Activated T-cell treated with anti-CD3 and anti-CD28 coated beads, Interleukin-2, amount 50 U/mL, for 24 hours (primary cell): Measurements from ENCODE around the gene MKRN1.
"Not testable (repeated sequence)": the region's sequence is repeated elsewhere in the genome, so short reads cannot be mapped to it uniquely, and the experiment has no call there.

Source experiments
- DNase-seq: peaks from one replicate; pipeline ENCODE4 v3.0.0-alpha.2; 2020
- H3K27ac Mint-ChIP-seq: 2 replicates; pipeline ENCODE4 v1.8.0; 2020; ENCODE audit warnings: mild to moderate bottlenecking, mixed read lengths
- H3K27me3 Mint-ChIP-seq: 2 replicates; pipeline ENCODE4 v1.8.0; 2020; ENCODE audit warnings: mixed read lengths
- H3K36me3 Mint-ChIP-seq: 2 replicates; pipeline ENCODE4 v1.8.0; 2020; ENCODE audit warnings: low read depth, mixed read lengths
- H3K4me1 Mint-ChIP-seq: 2 replicates; pipeline ENCODE4 v1.8.0; 2020; ENCODE audit warnings: low read depth, mixed read lengths
- H3K4me3 Mint-ChIP-seq: 2 replicates; pipeline ENCODE4 v1.8.0; 2020; ENCODE audit warnings: mild to moderate bottlenecking, moderate library complexity, mixed read lengths
- H3K9me3 Mint-ChIP-seq: 2 replicates; pipeline ENCODE4 v1.8.0; 2020; ENCODE audit warnings: mixed read lengths

MKRN1 gene

GRCh38 chr7:140458201-140458600 is 21.1 kb downstream of the MKRN1 start:
- Mint-ChIP-seq H3K4me3 (no peak overlapping the region), H3K4me1 (peaks cover 28% of the 10 kb centered on the region), H3K9me3 (no peaks in the 10 kb centered on the region), H3K27me3 (no peaks in the 10 kb centered on the region), H3K27ac (peak overlapping the region; percentile 30), H3K36me3 (peaks cover 85% of the 10 kb centered on the region)
- DNase-seq = no peak

GRCh38 chr7:140456551-140457051 is 22.7 kb downstream of the MKRN1 start:
- Mint-ChIP-seq H3K4me1 (peaks cover 28% of the 10 kb centered on the region), H3K9me3 (no peaks in the 10 kb centered on the region), H3K27me3 (no peaks in the 10 kb centered on the region), H3K36me3 (peaks cover 89% of the 10 kb centered on the region), H3K4me3 (no peak overlapping the region), H3K27ac (peak overlapping the region; percentile 69)
- DNase-seq = no peak

GRCh38 chr7:140455743-140456142 is 23.6 kb downstream of the MKRN1 start:
- H3K4me3 Mint-ChIP-seq = no peak overlapping the region
- H3K4me1 Mint-ChIP-seq = peaks cover 36% of the 10 kb centered on the region
- peak overlapping the region; percentile 53 for H3K27ac Mint-ChIP-seq
- DNase-seq = no peak
- H3K36me3 Mint-ChIP-seq = peaks cover 81% of the 10 kb centered on the region
- no peaks in the 10 kb centered on the region for H3K27me3 Mint-ChIP-seq
- H3K9me3 Mint-ChIP-seq = no peaks in the 10 kb centered on the region

GRCh38 chr7:140454657-140455015 is 24.7 kb downstream of the MKRN1 start:
- Mint-ChIP-seq H3K4me1 (peaks cover 42% of the 10 kb centered on the region), H3K36me3 (peaks cover 72% of the 10 kb centered on the region), H3K4me3 (no peak overlapping the region), H3K27me3 (no peaks in the 10 kb centered on the region), H3K27ac (peak overlapping the region; percentile 83), H3K9me3 (no peaks in the 10 kb centered on the region)
- no peak for DNase-seq

- peaks cover 42% of the 10 kb centered on the region for H3K4me1 Mint-ChIP-seq
- DNase-seq, H3K27me3 Mint-ChIP-seq, H3K9me3 Mint-ChIP-seq, H3K4me3 Mint-ChIP-seq: not testable (repeated sequence)
- peaks cover 66% of the 10 kb centered on the region for H3K36me3 Mint-ChIP-seq
- peak overlapping the region; percentile 83 for H3K27ac Mint-ChIP-seq
Observed at GRCh38 chr7:140453785-140454656, 25.3 kb downstream of the MKRN1 start.

- DNase-seq = no peak
- no peaks in the 10 kb centered on the region for H3K27me3 Mint-ChIP-seq
- H3K9me3 Mint-ChIP-seq = no peaks in the 10 kb centered on the region
- H3K4me1 Mint-ChIP-seq = peaks cover 38% of the 10 kb centered on the region
- H3K36me3 Mint-ChIP-seq = peaks cover 61% of the 10 kb centered on the region
- no peak overlapping the region for H3K27ac Mint-ChIP-seq
- H3K4me3 Mint-ChIP-seq = no peak overlapping the region
Observed at GRCh38 chr7:140453273-140453672, 26.0 kb downstream of the MKRN1 start.

GRCh38 chr7:140451716-140452115 is 27.6 kb downstream of the MKRN1 start:
- Mint-ChIP-seq H3K9me3 (no peaks in the 10 kb centered on the region), H3K27ac (no peak overlapping the region), H3K4me1 (peaks cover 32% of the 10 kb centered on the region), H3K36me3 (peaks cover 47% of the 10 kb centered on the region), H3K4me3 (no peak overlapping the region), H3K27me3 (no peaks in the 10 kb centered on the region)
- DNase-seq = no peak

- Mint-ChIP-seq H3K9me3 (no peaks in the 10 kb centered on the region), H3K4me1 (peaks cover 22% of the 10 kb centered on the region), H3K27me3 (no peaks in the 10 kb centered on the region), H3K36me3 (peaks cover 19% of the 10 kb centered on the region), H3K27ac (no peak overlapping the region), H3K4me3 (no peak overlapping the region)
- DNase-seq = no peak
Observed at GRCh38 chr7:140448781-140449480, 30.4 kb downstream of the MKRN1 start.

- Mint-ChIP-seq H3K36me3 (peaks cover 9% of the 10 kb centered on the region), H3K4me1 (peaks cover 19% of the 10 kb centered on the region), H3K27ac (no peak overlapping the region)
Observed at GRCh38 chr7:140447841-140448240, 31.5 kb downstream of the MKRN1 start.

GRCh38 chr7:140446467-140446866 is 32.8 kb downstream of the MKRN1 start:
- no peaks in the 10 kb centered on the region for H3K9me3 Mint-ChIP-seq
- DNase-seq = no peak
- no peak overlapping the region for H3K4me3 Mint-ChIP-seq
- no peaks in the 10 kb centered on the region for H3K27me3 Mint-ChIP-seq
- no peak overlapping the region for H3K27ac Mint-ChIP-seq
- H3K36me3 Mint-ChIP-seq = no peaks in the 10 kb centered on the region
- H3K4me1 Mint-ChIP-seq = peaks cover 14% of the 10 kb centered on the region

More at GRCh38 chr7:140447841-140448240, 31.5 kb downstream of the MKRN1 start:
- no peak overlapping the region for H3K4me3 Mint-ChIP-seq
- no peaks in the 10 kb centered on the region for H3K9me3 Mint-ChIP-seq
- H3K27me3 Mint-ChIP-seq = no peaks in the 10 kb centered on the region
- DNase-seq = no peak

GRCh38 chr7:140441519-140441918 is 37.8 kb downstream of the MKRN1 start:
- no peak overlapping the region for H3K27ac Mint-ChIP-seq
- no peaks in the 10 kb centered on the region for H3K36me3 Mint-ChIP-seq
- DNase-seq = no peak
- no peaks in the 10 kb centered on the region for H3K9me3 Mint-ChIP-seq
- no peak overlapping the region for H3K4me3 Mint-ChIP-seq
- no peaks in the 10 kb centered on the region for H3K27me3 Mint-ChIP-seq
- peaks cover 11% of the 10 kb centered on the region for H3K4me1 Mint-ChIP-seq

GRCh38 chr7:140440593-140440992 is 38.7 kb downstream of the MKRN1 start:
- no peaks in the 10 kb centered on the region for H3K27me3 Mint-ChIP-seq
- no peaks in the 10 kb centered on the region for H3K36me3 Mint-ChIP-seq
- no peaks in the 10 kb centered on the region for H3K9me3 Mint-ChIP-seq
- no peak overlapping the region for H3K27ac Mint-ChIP-seq
- no peak for DNase-seq
- H3K4me1 Mint-ChIP-seq = peaks cover 11% of the 10 kb centered on the region
- H3K4me3 Mint-ChIP-seq = no peak overlapping the region

- Mint-ChIP-seq H3K36me3 (no peaks in the 10 kb centered on the region), H3K4me3 (no peak overlapping the region), H3K27ac (peak overlapping the region; percentile 64), H3K27me3 (no peaks in the 10 kb centered on the region), H3K9me3 (no peaks in the 10 kb centered on the region), H3K4me1 (peaks cover 11% of the 10 kb centered on the region)
- no peak for DNase-seq
Observed at GRCh38 chr7:140439359-140439758, 39.9 kb downstream of the MKRN1 start.

- Mint-ChIP-seq H3K27me3 (no peaks in the 10 kb centered on the region), H3K4me3 (no peak overlapping the region), H3K4me1 (peaks cover 7% of the 10 kb centered on the region), H3K36me3 (no peaks in the 10 kb centered on the region), H3K9me3 (no peaks in the 10 kb centered on the region), H3K27ac (no peak overlapping the region)
- no peak for DNase-seq
Observed at GRCh38 chr7:140435252-140435895, 43.9 kb downstream of the MKRN1 start.
